Measurements from ENCODE around the gene GALC.

GALC gene

DNA sequence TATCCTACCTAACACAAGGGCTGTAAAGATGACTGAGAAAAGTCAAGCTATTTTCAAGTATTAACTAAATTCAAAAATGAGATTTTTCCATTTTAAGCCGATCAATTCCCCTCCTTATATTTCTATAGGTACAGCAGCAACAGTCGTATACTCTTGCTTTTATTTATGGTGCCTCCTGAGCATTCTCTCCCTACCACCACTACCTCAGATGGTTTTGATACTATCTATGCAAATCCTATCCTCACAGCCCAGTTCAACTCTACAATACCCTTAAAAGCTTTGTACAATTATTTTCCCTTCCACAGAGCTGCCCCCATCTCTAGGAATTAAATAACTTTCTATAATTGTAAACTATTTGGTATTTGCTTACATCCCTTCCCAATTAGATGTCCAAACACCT is 52.1 kb downstream of the GALC start:
- Histone ChIP-seq H3K9me2 (replicated peaks; ENCODE audit: low read depth, low read length) (no peaks in the 10 kb centered on the region), H3K4me1 (ENCODE audit: insufficient read depth, low read length, poor library complexity, severe bottlenecking) (no peaks in the 10 kb centered on the region), H3K9ac (ENCODE audit: low read depth, low read length, poor library complexity, severe bottlenecking) (no peak overlapping the region), H3K9me3 (ENCODE audit: insufficient read depth, low read depth, low read length) (no peaks in the 10 kb centered on the region), H3F3A (ENCODE audit: low read depth) (no peaks in the 10 kb centered on the region), H3K27me3 (ENCODE audit: insufficient read depth, low read length, poor library complexity, severe bottlenecking) (no peaks in the 10 kb centered on the region), H3K4me2 (ENCODE audit: low read depth, low read length, poor library complexity, severe bottlenecking) (no peak overlapping the region), H2AFZ (ENCODE audit: low read length) (no peak overlapping the region), H3K79me2 (ENCODE audit: insufficient read depth, low read length) (no peaks in the 10 kb centered on the region), H4K20me1 (ENCODE audit: insufficient read depth, low read length, poor library complexity, severe bottlenecking) (no peaks in the 10 kb centered on the region), H3K4me3 (ENCODE audit: low read length, poor library complexity, severe bottlenecking) (no peak overlapping the region), H3K36me3 (ENCODE audit: insufficient read depth, low read length) (peaks cover 35% of the 10 kb centered on the region; the same call in 1 of the 2 replicates)
- no peak for TF ChIP-seq EZH2phosphoT487 (IDR thresholded peaks at IDR 0.05; ENCODE audit: borderline replicate concordance)
- no peak for TF ChIP-seq CTCF (conservative IDR thresholded peaks at IDR 0.05; ENCODE audit: low read length)

DNA sequence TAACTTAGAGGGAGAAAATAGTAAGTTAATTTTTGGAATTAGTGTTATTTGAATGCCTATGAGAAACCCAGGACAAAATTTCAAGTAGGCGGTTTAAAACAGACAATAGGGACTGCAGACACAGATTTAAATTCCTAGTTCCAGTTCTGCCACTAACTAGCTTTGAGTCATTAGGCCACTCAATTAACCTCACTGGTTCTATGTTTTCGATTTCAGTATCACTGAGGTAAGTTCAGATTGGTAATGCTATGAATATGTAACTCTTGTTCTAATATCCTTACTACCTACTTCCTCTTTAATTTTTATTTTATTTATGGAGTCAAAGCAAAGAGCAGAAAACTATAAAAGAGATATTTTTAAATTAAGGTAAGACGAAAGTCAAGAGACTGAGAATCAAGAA is 52.6 kb downstream of the GALC start:
- H3K27me3 ChIP-seq (ENCODE audit: insufficient read depth, low read length, poor library complexity, severe bottlenecking): no peaks in the 10 kb centered on the region
- H3K9me2 ChIP-seq (replicated peaks; ENCODE audit: low read depth, low read length): no peaks in the 10 kb centered on the region
- no peak overlapping the region for H3K4me3 ChIP-seq (ENCODE audit: low read length, poor library complexity, severe bottlenecking)
- no peaks in the 10 kb centered on the region for H4K20me1 ChIP-seq (ENCODE audit: insufficient read depth, low read length, poor library complexity, severe bottlenecking)
- no peak overlapping the region for H3K9ac ChIP-seq (ENCODE audit: low read depth, low read length, poor library complexity, severe bottlenecking)
- H3K4me1 ChIP-seq (ENCODE audit: insufficient read depth, low read length, poor library complexity, severe bottlenecking): no peaks in the 10 kb centered on the region
- H3F3A ChIP-seq (ENCODE audit: low read depth): no peaks in the 10 kb centered on the region
- TF ChIP-seq CTCF (conservative IDR thresholded peaks at IDR 0.05; ENCODE audit: low read length) (no peak), EZH2phosphoT487 (IDR thresholded peaks at IDR 0.05; ENCODE audit: borderline replicate concordance) (no peak)
- no peak overlapping the region for H2AFZ ChIP-seq (ENCODE audit: low read length)
- H3K9me3 ChIP-seq (ENCODE audit: insufficient read depth, low read depth, low read length): no peaks in the 10 kb centered on the region
- H3K79me2 ChIP-seq (ENCODE audit: insufficient read depth, low read length): no peaks in the 10 kb centered on the region
- H3K4me2 ChIP-seq (ENCODE audit: low read depth, low read length, poor library complexity, severe bottlenecking): no peak overlapping the region
- H3K36me3 ChIP-seq (ENCODE audit: insufficient read depth, low read length): peaks cover 34% of the 10 kb centered on the region; the same call in 1 of the 2 replicates

DNA sequence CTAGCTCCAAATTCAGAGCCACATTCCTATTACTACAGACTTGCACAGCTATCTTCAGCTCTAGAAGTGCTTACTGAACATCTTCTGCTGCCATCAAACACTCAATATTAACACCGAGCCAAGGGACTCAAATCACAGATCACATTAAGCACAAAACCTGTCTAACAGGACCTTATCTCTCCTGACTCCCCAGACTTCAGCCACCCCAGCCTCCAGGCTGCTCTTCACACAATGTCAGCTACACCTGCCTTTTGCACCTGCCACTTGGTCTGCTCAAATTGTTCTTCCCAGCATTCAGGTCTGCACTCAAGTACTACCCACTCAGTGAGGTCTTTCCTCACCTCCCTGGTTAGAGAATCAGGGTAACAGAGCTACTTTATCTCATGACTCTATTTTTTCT is 57.1 kb downstream of the GALC start:
- Histone ChIP-seq H2AFZ (ENCODE audit: low read length) (no peak overlapping the region), H3K4me1 (ENCODE audit: insufficient read depth, low read length, poor library complexity, severe bottlenecking) (no peaks in the 10 kb centered on the region), H4K20me1 (ENCODE audit: insufficient read depth, low read length, poor library complexity, severe bottlenecking) (no peaks in the 10 kb centered on the region), H3K4me3 (ENCODE audit: low read length, poor library complexity, severe bottlenecking) (no peak overlapping the region), H3F3A (ENCODE audit: low read depth) (no peaks in the 10 kb centered on the region), H3K79me2 (ENCODE audit: insufficient read depth, low read length) (no peaks in the 10 kb centered on the region), H3K4me2 (ENCODE audit: low read depth, low read length, poor library complexity, severe bottlenecking) (no peak overlapping the region), H3K9me2 (replicated peaks; ENCODE audit: low read depth, low read length) (no peaks in the 10 kb centered on the region), H3K27me3 (ENCODE audit: insufficient read depth, low read length, poor library complexity, severe bottlenecking) (no peaks in the 10 kb centered on the region), H3K9ac (ENCODE audit: low read depth, low read length, poor library complexity, severe bottlenecking) (no peak overlapping the region), H3K36me3 (ENCODE audit: insufficient read depth, low read length) (peaks cover 26% of the 10 kb centered on the region; the same call in 1 of the 2 replicates), H3K9me3 (ENCODE audit: insufficient read depth, low read depth, low read length) (no peaks in the 10 kb centered on the region)
- no peak for TF ChIP-seq CTCF (conservative IDR thresholded peaks at IDR 0.05; ENCODE audit: low read length)
- TF ChIP-seq EZH2phosphoT487 (IDR thresholded peaks at IDR 0.05; ENCODE audit: borderline replicate concordance): no peak
